Calu3 (cell line): ENCODE measurements around the gene COL16A1. TPM values are rescaled to one million over a fixed set of nuclear protein-coding genes. Genes with fewer than 3 reads are reported as not detected.
A peak's percentile ranks its signal among the peaks of the same experiment; 100 is the strongest.

Experiments used
- BruUV-seq: library from RNA; stranded (reverse); fragments of 400-500 nt; replicated peaks from 2 replicates; lab custom pipeline; 2021; lab: Mats Ljungman, UMichigan
- CTCF ChIA-PET: fragments of 300-600 bp; sonication (Branson Sonifier 250); formaldehyde crosslinking; loops from one replicate; lab custom pipeline; 2022; ENCODE audit warnings: antibody characterized with exemption; lab: Charles Lee
- DNase-seq: peaks from one replicate; pipeline ENCODE4 v3.0.0; 2022
- H3K27ac Mint-ChIP-seq: one replicate; pipeline ENCODE4 v1.8.0; 2022; ENCODE audit warnings: mixed read lengths; ENCODE audit not compliant: unreplicated experiment
- H3K27me3 Mint-ChIP-seq: one replicate; pipeline ENCODE4 v1.8.0; 2022; ENCODE audit warnings: mixed read lengths; ENCODE audit not compliant: unreplicated experiment
- H3K36me3 Mint-ChIP-seq: one replicate; pipeline ENCODE4 v1.8.0; 2022; ENCODE audit warnings: mild to moderate bottlenecking, moderate library complexity, mixed read lengths; ENCODE audit not compliant: insufficient read depth, unreplicated experiment
- H3K4me1 Mint-ChIP-seq: one replicate; pipeline ENCODE4 v1.8.0; 2022; ENCODE audit warnings: mild to moderate bottlenecking, low read depth, mixed read lengths; ENCODE audit not compliant: unreplicated experiment
- H3K4me3 Mint-ChIP-seq: one replicate; pipeline ENCODE4 v1.8.0; 2022; ENCODE audit warnings: mild to moderate bottlenecking, low read depth, moderate library complexity, mixed read lengths; ENCODE audit not compliant: unreplicated experiment
- H3K9me3 Mint-ChIP-seq: one replicate; pipeline ENCODE4 v1.8.0; 2022; ENCODE audit warnings: low read depth, mixed read lengths; ENCODE audit not compliant: unreplicated experiment
- CTCF ChIP-seq: fragments of 200-600 bp; IDR thresholded peaks from one replicate; pipeline ENCODE4 v1.8.0; 2022; ENCODE audit warnings: antibody characterized with exemption; ENCODE audit not compliant: unreplicated experiment
- intact Hi-C: fragments of 100-400 bp; cut with micrococcal nuclease; formaldehyde crosslinking; loops from one replicate; pipeline ENCODE4 v1.10.0; 2022; ENCODE audit not compliant: unreplicated experiment
- total RNA-seq: library from RNA; stranded (reverse); gene quantifications from 2 replicates; pipeline ENCODE4 v1.2.3, GENCODE V29; 2022

The COL16A1 gene
- total RNA-seq, 1 experiment from 2014 or later = 3.8 TPM

GRCh38 chr1:31646259-31646960 is 57.4 kb downstream of the COL16A1 start:
- H3K27ac Mint-ChIP-seq = peak overlapping the region; percentile 99
- H3K9me3 Mint-ChIP-seq = no peaks in the 10 kb centered on the region
- no peak for DNase-seq
- peaks cover 17% of the 10 kb centered on the region for H3K36me3 Mint-ChIP-seq
- H3K27me3 Mint-ChIP-seq = peaks cover 34% of the 10 kb centered on the region
- H3K4me1 Mint-ChIP-seq = peaks cover 20% of the 10 kb centered on the region
- H3K4me3 Mint-ChIP-seq = peak overlapping the region; percentile 96
- intact Hi-C loops = no loop called here
- no peak for TF ChIP-seq CTCF
- BruUV-seq = no TSS peak
- CTCF ChIA-PET = interaction anchor here (0.7 kb wide), 1 partner anchor 9 kb away, joined by 3 read pairs; no protein-coding TSS in a partner anchor

GRCh38 chr1:31645274-31645568 is 58.6 kb downstream of the COL16A1 start:
- intact Hi-C loops = no loop called here
- peak overlapping the region; percentile 99 for H3K27ac Mint-ChIP-seq
- peaks cover 17% of the 10 kb centered on the region for H3K36me3 Mint-ChIP-seq
- CTCF ChIA-PET = interaction anchor here (0.6 to 1.9 kb wide), 11 partner anchors 19 to 462 kb away, joined by 3 to 15 read pairs (median 3); no protein-coding TSS in a partner anchor
- H3K27me3 Mint-ChIP-seq = peaks cover 27% of the 10 kb centered on the region
- DNase-seq = no peak
- TSS peak; percentile 79 for BruUV-seq
- peaks cover 20% of the 10 kb centered on the region for H3K4me1 Mint-ChIP-seq
- no peaks in the 10 kb centered on the region for H3K9me3 Mint-ChIP-seq
- TF ChIP-seq CTCF = no peak
- peak overlapping the region; percentile 96 for H3K4me3 Mint-ChIP-seq

- TF ChIP-seq CTCF = no peak
Measured at GRCh38 chr1:31644560-31645273, 59.1 kb downstream of the COL16A1 start, which contains the start of gene PEF1. TSS of gene PEF1 (minus strand) at chr1:31644876. CDS start at chr1:31644864, 12 bp downstream.

GRCh38 chr1:31643976-31644559 is 59.7 kb downstream of the COL16A1 start:
- Mint-ChIP-seq H3K27ac (peak overlapping the region; percentile 99), H3K4me1 (peaks cover 20% of the 10 kb centered on the region), H3K36me3 (peaks cover 17% of the 10 kb centered on the region), H3K4me3 (peak overlapping the region; percentile 96), H3K27me3 (peaks cover 17% of the 10 kb centered on the region), H3K9me3 (no peaks in the 10 kb centered on the region)
- CTCF ChIA-PET = interaction anchor here (1.6 to 1.9 kb wide), 2 partner anchors 94 to 145 kb away, joined by 4 to 15 read pairs; no protein-coding TSS in a partner anchor
- no peak for DNase-seq
- TSS peak; percentile 66 for BruUV-seq
- no peak for TF ChIP-seq CTCF
- intact Hi-C loops = no loop called here

More at GRCh38 chr1:31644560-31645273, 59.1 kb downstream of the COL16A1 start, which contains the start of gene PEF1:
- BruUV-seq = no TSS peak
- Mint-ChIP-seq H3K4me3 (peak within 1 kb of the TSS; percentile 96), H3K36me3 (peaks cover 17% of the 10 kb centered on the region), H3K27me3 (peaks cover 22% of the 10 kb centered on the region), H3K27ac (peak within 1 kb of the TSS; percentile 99), H3K4me1 (peaks cover 20% of the 10 kb centered on the region), H3K9me3 (no peaks in the 10 kb centered on the region)
- CTCF ChIA-PET = interaction anchor here (0.6 to 1.9 kb wide), 11 partner anchors 19 to 461 kb away, joined by 3 to 15 read pairs (median 3); no protein-coding TSS in a partner anchor
- peak; percentile 99 for DNase-seq
- intact Hi-C loops = no loop called here
